Sigmoid colon (tissue), 4 donors: ENCODE measurements around the gene SYNDIG1L.

ENCODE experiments used
- EP300 ChIP-seq, 4 donors: sonication (generic); formaldehyde crosslinking; IDR thresholded peaks; one replicate each; pipeline ENCODE4 v1.6.1; 2017; ENCODE audit warnings: antibody characterized with exemption in 4 of 4
- POLR2A ChIP-seq, 2 donors: fragments of 450-650 bp; IDR thresholded peaks; one replicate each; pipeline ENCODE4 v1.6.1; 2016; ENCODE audit warnings: antibody characterized with exemption in 2 of 2, mild to moderate bottlenecking in 2 of 2, moderate library complexity in 2 of 2
- POLR2AphosphoS5 ChIP-seq, 4 donors: sonication (generic); formaldehyde crosslinking; IDR thresholded peaks; one replicate each; pipeline ENCODE4 v1.6.1; 2017; ENCODE audit warnings: antibody characterized with exemption in 4 of 4
- TF ChIP-seq, protein P1 (sequence below), 4 experiments: fragments of 450-650 bp in 3 of 4; fragments of 200-600 bp in 1 of 4; IDR thresholded peaks; one replicate each; pipeline ENCODE4 v1.5.1; 2016 to 2019; ENCODE audit warnings: antibody characterized with exemption in 4 of 4, mild to moderate bottlenecking in 3 of 4, moderate library complexity in 2 of 4

DNA sequence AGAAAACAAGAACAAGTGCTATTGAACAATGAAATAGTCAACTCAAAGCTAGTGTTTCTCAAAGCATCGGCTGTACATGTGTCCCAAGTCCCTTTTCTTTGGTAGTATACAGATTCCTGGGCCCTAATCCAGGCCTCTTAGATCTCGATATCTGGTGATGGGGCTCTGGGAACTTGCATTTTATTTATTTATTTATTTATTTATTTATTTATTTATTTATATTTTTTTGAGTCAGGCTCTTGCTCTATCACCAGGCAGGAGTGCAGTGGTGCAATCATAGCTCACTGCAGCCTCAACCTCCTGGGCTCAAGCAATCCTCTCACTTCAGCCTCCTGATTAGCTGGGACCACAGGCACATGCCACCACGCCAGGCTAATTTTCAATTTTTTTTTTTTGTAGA lies 17.1 kb downstream of the SYNDIG1L start:
- TF ChIP-seq, protein P1, sequence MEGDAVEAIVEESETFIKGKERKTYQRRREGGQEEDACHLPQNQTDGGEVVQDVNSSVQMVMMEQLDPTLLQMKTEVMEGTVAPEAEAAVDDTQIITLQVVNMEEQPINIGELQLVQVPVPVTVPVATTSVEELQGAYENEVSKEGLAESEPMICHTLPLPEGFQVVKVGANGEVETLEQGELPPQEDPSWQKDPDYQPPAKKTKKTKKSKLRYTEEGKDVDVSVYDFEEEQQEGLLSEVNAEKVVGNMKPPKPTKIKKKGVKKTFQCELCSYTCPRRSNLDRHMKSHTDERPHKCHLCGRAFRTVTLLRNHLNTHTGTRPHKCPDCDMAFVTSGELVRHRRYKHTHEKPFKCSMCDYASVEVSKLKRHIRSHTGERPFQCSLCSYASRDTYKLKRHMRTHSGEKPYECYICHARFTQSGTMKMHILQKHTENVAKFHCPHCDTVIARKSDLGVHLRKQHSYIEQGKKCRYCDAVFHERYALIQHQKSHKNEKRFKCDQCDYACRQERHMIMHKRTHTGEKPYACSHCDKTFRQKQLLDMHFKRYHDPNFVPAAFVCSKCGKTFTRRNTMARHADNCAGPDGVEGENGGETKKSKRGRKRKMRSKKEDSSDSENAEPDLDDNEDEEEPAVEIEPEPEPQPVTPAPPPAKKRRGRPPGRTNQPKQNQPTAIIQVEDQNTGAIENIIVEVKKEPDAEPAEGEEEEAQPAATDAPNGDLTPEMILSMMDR (IDR thresholded peaks at IDR 0.05) = no peak
- TF ChIP-seq POLR2AphosphoS5 (IDR thresholded peaks at IDR 0.05) = no peak
- TF ChIP-seq POLR2A (IDR thresholded peaks at IDR 0.05) = no peak
- no peak for TF ChIP-seq EP300 (IDR thresholded peaks at IDR 0.05)
